Adrenal gland (tissue), 5 donors: Measurements from ENCODE around the gene MAB21L2.

Source experiments
- POLR2A ChIP-seq, 2 donors: fragments of 450-650 bp; IDR thresholded peaks; one replicate each; pipeline ENCODE4 v1.6.1; 2017; ENCODE audit warnings: antibody characterized with exemption in 2 of 2, mild to moderate bottlenecking in 2 of 2, moderate library complexity in 1 of 2
- TF ChIP-seq, protein P1 (sequence below), 6 experiments: fragments of 450-650 bp in 4 of 6; fragments of 200-600 bp in 2 of 6; sonication (generic) in 1 of 6; IDR thresholded peaks; 1 replicate in 5 of 6; 2 replicates in 1 of 6; pipeline versions ENCODE4 v1.5.1 to v1.8.0; 2016 to 2021; ENCODE audit warnings: antibody characterized with exemption in 6 of 6, mild to moderate bottlenecking in 2 of 6, moderate library complexity in 1 of 6
- donor health status: DM: no; HTN: no; CAD: no.

DNA sequence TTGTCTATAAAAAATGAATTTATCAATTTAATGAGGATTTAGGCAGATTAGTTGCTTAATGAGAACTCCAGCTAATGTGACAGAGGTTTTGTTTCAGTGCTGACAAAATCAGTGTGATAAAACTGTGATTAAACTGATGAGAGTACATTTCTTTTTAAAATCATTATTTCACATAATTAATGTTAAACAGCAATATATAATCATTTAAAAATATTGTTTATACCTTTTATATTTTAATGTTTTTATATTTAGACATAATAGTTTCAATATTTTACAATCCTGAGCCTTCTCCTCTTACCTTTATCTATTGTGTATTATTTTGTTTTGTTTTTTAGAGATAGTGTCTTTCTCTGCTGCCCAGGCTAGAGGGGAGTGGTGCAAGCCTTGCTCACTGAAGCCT is 47.1 kb upstream of the MAB21L2 start:
- no peak for TF ChIP-seq POLR2A (IDR thresholded peaks at IDR 0.05)
- TF ChIP-seq, protein P1, sequence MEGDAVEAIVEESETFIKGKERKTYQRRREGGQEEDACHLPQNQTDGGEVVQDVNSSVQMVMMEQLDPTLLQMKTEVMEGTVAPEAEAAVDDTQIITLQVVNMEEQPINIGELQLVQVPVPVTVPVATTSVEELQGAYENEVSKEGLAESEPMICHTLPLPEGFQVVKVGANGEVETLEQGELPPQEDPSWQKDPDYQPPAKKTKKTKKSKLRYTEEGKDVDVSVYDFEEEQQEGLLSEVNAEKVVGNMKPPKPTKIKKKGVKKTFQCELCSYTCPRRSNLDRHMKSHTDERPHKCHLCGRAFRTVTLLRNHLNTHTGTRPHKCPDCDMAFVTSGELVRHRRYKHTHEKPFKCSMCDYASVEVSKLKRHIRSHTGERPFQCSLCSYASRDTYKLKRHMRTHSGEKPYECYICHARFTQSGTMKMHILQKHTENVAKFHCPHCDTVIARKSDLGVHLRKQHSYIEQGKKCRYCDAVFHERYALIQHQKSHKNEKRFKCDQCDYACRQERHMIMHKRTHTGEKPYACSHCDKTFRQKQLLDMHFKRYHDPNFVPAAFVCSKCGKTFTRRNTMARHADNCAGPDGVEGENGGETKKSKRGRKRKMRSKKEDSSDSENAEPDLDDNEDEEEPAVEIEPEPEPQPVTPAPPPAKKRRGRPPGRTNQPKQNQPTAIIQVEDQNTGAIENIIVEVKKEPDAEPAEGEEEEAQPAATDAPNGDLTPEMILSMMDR (IDR thresholded peaks at IDR 0.05): no peak
